Subcutaneous adipose tissue (tissue), 4 donors: ENCODE measurements around the gene CASP5. TPM values are rescaled to one million over a fixed set of nuclear protein-coding genes. Genes with fewer than 3 reads are reported as not detected.

Experiments used
- total RNA-seq, 4 donors: library from RNA; depleted of rRNA; stranded (reverse); fragments of >200 nt; gene quantifications; one replicate each; pipeline ENCODE4 v1.1.0, GENCODE V29; 2016
- TF ChIP-seq, protein P1 (sequence below): fragments of 450-650 bp; IDR thresholded peaks from one replicate; pipeline ENCODE4 v1.5.1; 2016; ENCODE audit warnings: low read depth, mild to moderate bottlenecking, control low read depth, antibody characterized with exemption, moderate library complexity

Gene CASP5
- total RNA-seq, 4 donors from 2014 or later = 2.0 TPM; not detected in 3

GRCh38 chr11:104997288-104997687, 25.7 kb downstream of the CASP5 start:
- TF ChIP-seq, protein P1, sequence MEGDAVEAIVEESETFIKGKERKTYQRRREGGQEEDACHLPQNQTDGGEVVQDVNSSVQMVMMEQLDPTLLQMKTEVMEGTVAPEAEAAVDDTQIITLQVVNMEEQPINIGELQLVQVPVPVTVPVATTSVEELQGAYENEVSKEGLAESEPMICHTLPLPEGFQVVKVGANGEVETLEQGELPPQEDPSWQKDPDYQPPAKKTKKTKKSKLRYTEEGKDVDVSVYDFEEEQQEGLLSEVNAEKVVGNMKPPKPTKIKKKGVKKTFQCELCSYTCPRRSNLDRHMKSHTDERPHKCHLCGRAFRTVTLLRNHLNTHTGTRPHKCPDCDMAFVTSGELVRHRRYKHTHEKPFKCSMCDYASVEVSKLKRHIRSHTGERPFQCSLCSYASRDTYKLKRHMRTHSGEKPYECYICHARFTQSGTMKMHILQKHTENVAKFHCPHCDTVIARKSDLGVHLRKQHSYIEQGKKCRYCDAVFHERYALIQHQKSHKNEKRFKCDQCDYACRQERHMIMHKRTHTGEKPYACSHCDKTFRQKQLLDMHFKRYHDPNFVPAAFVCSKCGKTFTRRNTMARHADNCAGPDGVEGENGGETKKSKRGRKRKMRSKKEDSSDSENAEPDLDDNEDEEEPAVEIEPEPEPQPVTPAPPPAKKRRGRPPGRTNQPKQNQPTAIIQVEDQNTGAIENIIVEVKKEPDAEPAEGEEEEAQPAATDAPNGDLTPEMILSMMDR = no peak

DNA sequence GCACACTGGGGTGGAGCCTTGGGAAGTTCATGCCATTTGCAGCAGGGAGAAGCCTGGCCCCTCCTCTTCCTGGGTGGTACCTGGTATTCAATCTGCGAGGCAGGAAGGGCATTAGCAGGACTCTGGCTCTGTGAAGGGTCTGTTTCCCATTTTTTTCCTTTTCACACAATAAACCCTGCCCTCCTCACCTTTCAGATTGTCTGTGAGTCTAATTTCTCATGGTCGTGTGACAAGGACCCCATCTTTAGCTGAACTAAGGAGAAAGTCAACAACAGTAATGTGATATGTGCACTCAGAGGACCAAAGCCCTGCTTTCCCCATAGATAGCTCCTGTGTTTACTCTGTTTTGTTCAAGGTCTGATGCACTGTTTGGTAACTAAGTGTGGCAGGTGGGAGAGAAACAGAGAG, 28.0 kb downstream of the CASP5 start:
- TF ChIP-seq, protein P1 = no peak

GRCh38 chr11:104992781-104993180, 30.2 kb downstream of the CASP5 start:
- TF ChIP-seq, protein P1 = no peak

- TF ChIP-seq, protein P1 = no peak
Observed at GRCh38 chr11:104991994-104992393, 31.0 kb downstream of the CASP5 start.

DNA sequence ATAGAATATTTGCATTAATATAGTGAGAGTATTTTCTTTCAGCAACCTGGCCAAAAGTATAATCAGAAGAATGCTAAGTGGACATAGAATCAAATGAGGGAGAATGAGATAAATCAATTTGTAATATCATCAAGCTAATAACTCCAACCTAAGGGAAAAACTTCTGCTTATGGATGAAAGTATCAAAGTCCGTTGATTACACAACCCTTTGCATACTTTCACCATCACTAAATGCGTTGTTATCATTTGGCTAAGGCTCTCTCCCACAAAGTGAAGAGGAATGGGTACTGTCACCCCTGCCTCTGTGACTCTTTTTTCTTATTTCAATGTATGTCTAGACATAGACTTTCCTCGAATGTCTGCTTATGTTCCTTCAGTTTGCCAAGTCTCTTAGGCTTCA, 38.2 kb downstream of the CASP5 start:
- TF ChIP-seq, protein P1 = no peak

DNA sequence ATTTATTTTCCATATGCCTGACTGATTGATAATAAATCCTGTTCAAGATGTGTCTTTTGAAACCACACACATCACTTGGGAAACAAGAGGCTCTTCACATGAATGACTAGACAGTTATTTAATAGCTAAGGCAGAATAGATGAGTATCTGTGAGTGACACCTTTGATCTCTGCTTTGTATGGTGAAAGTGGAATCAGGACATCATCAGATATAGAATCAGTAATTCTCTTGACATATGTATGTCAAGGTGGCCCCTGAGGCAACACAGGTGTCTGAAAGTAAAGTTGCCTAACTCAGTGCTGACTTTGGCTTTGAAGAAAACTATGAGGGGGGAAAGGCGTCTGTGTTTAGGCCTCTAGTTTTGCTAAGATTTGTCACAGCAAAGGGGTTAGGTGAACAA, 43.1 kb downstream of the CASP5 start:
- TF ChIP-seq, protein P1 = no peak

DNA sequence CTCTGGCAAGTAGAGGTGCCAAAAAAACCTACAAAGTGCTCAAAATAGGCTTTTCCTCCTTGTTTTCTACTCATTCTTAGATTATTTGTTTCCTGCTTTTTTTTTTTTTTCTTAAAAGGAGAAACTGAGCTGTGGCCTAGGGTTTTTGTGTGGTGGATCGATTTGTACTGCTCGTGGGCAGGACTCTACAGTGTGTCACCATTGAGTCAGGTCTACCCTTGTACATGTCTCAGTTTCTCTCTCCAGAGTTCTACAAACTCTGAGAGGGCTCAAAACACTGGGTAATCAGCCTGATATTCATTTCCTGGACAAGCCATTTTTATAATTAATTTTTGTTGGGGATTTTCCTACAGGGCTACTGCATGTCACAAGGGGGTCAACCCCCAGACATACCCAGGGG, 49.4 kb downstream of the CASP5 start:
- TF ChIP-seq, protein P1 = no peak
